GM21367 (cell line): ENCODE data around the gene DTNA.
"Not testable (repeated sequence)": the region's sequence is repeated elsewhere in the genome, so short reads cannot be mapped to it uniquely, and the experiment has no call there.

Experiments
- ATAC-seq: cut with Tn5 transposase; IDR thresholded peaks from one replicate; pipeline ENCODE4 v1.9.1; 2021; ENCODE audit not compliant: unreplicated experiment

DTNA gene

DNA sequence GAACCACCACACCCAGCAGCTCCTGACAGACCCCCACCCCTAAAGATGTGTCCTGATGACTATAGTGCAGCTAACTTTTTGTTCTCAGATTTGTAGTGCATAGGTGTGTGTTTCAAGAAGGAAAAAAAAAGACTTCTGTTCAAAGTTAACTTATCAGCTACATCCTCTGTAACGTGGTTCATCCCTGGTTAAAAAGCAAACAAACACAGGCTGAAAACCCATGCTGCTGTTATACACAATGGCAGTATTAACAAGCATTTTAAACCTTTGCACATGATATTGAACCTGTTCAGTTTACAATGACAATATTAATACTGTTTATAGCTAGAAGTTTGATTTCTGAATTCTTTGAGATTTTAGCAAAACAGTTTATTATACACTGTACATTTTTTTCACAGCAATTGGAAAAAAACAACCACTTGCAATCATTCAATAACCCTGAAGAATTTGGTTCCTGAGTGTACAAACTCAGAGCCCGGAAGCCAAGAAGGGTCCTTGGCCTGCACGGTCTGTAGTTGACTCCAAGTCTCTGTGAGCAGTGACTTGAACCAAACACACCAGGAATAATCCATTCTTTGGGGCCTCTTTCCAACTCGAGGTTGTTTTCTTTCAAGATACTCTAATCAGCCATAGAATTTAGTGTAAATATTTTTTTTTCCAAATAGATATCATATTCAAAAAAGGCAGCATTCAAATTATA lies 177.9 kb downstream of the DTNA start:
- ATAC-seq, result no peak

DNA sequence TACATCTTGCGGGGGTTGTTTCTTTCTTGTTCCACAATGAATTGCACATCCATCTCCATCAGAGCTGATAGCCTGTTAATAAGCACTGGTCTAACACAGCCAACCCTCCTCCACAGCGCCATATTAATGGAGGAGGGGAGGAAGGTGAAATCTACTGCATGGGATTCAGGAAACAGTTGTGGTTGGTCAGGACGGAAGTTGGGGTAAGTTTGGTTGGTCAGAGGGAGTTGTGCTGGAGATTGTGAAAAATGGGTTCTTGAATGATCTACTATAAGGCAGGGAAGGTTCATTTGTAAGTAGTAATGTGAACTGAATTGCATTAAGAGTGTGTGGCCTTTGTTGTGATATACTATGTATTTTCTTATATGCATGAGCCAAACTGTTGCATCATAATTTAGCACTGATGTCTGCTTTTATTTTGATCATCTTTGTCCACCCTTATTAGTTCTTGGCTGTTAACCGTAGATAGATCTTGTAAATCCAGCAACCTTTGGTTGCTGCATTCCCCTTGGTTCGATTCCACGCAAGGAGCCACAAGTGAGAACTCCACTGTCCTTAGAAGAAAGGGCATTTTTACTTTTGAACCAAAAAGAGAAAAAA lies 180.5 kb downstream of the DTNA start:
- no peak for ATAC-seq

DNA sequence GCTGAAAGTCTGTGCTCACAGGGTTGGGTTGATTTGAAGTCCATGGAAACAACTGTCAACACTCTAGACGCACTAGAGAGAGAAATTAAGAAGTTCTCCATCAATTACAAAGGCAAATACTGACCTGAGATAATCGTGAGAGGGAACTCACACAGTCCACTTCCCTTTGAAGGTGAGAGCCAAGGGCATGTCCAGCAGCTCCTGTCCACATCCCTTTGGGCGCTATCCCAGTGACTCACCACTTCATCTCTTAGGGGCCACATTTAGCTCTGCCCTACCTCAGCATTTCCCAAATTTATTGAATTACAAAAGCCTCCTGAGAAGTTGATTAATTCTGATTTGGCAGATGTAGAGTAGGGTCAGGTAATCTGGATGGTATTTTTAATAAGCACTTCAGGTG lies 182.3 kb downstream of the DTNA start:
- ATAC-seq, result no peak

DNA sequence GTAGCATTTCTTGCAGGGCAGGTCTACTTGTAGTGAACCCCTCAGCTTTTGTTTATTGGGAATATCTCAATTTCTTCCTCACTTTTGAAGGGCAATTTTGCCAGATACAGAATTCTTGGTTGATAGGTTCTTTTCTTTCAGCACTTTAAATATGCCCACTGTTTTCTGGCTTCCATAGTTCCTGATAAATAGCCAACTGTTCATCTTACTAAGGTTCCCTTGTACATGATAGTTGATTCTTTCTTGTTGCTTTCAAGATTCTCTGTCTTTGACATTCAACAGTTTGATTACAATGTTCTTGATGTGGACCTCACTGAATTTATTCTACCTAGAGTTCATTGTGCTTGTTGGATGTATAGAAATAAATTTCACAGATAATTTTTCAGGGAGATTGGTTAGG lies 183.1 kb downstream of the DTNA start:
- ATAC-seq, result no peak

DNA sequence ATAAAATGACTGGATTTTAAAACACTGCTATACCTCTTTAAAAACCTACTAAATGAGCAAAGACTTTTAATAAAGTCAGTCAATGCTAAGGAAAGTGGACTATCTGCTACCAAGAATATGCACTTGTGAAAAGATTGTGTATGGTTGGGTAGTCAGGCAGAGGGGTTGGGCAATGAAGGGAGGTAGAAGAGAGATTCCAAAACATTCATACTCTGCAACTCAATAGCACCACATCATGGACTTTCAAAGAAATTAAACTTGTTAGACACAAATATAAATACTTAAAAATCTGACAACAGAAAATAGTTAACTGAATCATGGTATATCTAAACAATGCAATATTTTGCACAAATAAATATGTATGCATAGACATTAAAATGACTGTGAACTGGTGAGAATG lies 191.2 kb downstream of the DTNA start:
- no peak for ATAC-seq

DNA sequence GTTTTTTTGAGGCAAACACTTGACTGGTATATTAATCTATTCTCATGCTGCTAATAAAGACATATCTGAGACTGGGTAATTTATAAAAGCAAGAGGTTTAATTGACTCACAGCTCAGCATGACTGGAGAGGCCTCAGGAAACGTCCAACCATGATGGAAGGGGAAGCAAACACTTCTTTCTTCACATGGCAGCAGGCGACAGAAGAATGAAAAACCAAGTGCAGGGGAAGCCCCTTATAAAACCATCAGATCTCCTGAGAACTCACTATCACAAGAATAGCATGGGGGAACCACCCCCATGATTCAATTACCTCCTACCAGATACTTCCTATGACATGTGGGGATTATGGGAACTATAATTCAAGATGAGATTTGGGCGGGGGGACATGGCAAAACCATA lies 194.9 kb downstream of the DTNA start:
- no peak for ATAC-seq

DNA sequence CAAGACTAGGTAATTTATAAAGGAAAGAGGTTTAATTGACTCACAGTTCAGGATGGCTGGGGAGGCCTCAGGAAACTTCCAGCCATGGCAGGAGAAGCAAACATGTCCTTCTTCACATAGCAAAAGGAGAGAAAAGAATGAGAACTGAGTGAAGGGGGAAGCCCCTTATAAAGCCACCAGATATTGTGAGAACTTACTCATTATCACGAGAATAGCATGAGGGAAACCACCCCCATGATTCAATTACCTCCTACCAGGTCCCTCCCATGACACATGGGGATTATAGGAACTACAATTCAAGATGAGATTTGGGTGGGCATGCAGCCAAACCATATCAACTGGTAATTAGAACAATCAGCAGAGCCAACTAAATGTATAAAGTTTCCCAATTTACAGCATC lies 196.9 kb downstream of the DTNA start:
- not testable (repeated sequence) for ATAC-seq

DNA sequence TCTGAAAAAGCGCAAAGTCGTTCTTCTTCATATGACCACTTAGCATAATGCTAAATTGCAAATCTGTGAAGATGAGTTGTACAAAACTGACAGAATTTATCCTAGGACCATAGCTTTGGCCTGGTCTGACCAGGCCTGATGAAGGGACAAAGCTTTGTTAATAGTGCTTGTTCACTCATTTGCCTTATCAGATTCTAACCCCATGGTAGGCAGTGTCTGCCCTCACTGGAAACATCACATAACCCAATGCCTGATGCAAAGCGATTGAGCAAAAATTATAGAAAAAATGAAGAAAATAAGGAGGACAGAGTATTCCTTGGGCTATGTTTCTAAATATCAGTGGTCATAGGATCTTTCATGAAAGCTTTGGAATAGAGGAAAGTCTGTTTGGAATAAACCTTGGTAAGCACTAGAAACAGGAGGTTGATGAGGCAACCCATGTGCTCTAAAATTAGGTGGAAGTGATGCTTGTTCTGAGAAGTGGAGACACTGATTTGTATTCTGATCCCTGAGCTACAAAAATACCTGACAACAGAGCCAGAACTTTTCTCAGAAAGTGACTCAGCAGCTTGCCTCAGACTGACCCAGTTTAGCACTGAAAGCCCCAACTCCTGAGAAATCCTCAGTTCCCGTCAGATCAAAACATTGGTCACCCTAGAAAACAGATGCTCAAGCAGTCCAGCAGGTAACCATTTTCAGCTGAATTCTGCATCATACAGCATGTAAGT lies 199.7 kb downstream of the DTNA start:
- no peak for ATAC-seq

DNA sequence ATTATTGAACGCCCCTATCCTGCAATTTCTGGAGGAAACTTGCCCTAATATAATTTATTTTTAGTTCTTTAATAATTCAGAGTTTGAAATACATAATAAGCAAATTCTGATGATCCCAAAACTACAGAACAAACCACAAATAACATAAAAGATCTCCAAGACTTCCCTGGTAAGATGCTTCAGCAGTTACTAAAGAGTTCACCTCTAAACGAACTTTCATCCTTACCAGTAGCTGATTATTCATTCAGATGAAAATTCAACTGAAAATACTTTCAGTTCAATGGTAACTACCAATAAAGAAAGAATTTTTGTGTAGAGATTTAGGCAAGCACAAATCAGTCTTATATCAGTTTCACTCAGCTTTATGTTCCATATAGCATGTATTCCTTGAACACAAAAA lies 201.0 kb downstream of the DTNA start:
- no peak for ATAC-seq

DNA sequence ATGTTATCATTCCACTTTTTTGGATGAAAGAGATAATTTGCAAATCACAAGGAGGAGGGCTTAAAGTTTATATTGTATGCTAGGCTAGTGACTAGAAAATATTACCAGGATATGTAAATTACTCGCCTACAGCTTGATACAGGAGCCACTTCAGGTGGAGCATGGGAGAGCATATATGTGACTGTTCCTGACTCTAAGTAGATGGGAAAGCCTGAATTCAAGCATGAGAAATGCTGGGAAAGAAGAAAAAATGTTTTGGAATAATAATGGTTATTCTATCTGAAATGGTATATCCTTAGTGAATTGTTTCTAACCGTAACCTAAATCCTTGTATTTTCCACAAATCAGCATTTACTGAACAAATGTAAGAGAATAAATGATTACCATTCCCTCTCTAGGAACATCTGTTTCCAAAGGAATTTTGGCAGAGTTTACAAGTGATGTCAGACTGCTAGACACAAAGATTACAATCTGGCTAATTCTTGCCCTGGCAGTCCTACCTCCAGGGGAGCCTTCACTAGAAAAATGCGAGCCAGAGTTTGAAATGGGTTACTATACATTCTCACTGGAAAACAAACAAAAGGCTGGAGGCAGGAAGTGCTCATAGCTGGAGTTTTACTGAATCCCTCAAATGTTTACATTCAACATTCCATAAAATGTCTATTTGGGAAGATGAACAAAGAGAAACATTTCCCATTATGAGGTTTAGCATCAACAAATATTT lies 201.7 kb downstream of the DTNA start:
- no peak for ATAC-seq

DNA sequence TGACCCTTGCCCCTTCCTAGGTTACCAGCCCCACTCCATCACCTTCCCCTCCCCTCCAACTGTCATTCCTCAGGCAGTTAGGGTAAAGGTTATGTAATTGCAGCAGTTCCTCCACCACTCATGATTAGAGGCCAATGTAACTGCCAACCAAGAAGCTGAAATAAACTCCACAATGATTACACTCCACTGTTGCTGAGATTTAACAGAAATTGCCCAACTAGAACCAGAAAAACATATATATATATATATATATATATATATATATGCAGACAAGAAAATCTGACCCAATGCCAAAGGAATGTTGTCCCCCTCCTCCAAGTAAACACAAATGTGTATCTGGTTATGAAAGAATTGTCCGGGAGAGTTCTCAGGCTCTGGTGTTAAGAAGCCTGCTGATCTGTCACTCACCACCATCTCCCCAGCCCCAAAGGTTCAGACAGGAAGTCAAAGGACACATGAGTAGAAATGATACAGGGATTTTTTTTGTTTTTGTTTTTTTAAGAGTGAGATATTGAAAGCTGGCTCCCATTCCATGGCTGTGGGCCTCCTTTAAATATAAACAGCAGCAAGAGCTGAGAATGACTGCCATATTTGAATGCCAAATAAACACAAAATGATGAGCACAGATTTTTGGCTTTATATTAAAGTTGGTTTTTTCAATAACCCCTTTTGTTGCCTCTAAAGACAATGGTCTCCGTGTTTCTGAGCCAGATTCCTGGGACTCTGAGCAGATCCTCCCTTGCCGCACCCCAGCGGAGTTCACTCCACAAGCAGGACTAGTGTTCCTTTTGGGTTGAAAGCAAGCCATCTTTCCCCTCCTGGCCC lies 204.0 kb downstream of the DTNA start:
- ATAC-seq, result no peak

DNA sequence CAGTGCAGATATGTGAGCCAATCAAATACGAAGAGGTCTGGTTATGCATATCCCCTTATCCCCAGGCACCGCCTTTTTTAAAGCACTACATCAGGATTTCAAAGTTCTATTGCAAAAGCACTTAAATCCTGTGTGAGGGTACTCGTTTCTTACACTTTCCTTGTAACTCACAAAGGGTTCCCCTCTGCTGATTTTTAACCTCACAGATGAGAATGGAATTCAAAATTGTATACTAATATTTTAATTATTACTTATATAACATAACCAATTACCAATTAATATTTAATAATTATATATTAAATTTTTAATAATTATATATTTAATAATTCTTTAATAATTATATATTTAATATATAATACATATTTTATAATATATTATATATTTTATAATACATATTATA lies 204.9 kb downstream of the DTNA start:
- ATAC-seq, result no peak

DNA sequence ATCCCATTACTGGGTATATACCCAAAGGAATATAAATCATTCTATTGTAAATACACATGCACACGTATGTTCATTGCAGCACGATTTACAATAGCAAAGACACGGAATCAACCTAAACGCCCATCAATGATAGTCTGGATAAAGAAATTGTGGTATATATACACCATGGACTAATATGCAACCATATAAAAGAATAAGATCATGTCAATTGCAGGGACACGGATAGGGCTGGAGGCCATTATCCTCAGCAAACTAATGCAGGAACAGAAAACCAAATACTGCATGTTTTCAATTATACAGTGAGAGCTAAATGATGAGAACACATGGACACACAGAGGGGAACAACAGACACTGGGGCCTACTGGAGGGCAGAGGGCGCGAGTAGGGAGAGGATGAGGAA lies 206.4 kb downstream of the DTNA start:
- ATAC-seq, result not testable (repeated sequence)

DNA sequence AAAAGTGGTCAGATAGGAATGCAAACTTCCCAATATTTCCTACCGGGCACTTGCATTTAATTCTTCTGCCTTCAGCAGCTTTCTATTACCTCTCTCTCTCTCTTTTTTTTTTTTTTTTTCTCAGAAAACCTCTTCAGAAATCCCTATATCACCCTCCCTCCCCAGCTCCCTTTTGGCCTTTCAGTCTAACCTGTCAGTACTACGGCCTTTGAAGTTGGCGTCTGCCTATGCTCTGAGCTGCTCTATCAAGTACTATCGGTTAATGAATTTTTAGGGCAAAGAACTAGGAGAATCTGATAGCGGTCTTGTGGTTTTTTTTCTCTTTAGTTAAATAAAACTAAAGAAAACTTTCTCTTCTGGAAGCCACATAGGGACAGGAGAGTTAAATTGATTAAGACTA lies 208.8 kb downstream of the DTNA start:
- ATAC-seq, result no peak

DNA sequence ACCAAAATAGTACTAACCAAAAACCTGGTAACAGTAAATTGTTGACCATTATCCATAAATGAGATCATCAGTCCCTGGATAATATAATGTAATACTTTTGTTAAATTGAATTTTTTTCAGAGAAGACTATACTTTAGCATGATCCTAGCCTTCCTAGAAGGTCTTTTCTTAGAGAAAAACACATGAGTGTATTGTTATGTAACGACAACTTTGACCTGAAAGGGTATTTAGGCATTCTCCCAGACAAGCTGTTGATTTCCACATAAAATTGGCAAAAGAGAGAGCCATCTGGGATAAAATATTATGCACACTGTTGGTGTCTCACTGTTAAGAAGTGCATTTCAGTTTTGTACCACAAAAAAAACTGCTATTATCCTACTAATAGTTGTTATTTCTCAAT lies 211.1 kb downstream of the DTNA start:
- ATAC-seq, result no peak

DNA sequence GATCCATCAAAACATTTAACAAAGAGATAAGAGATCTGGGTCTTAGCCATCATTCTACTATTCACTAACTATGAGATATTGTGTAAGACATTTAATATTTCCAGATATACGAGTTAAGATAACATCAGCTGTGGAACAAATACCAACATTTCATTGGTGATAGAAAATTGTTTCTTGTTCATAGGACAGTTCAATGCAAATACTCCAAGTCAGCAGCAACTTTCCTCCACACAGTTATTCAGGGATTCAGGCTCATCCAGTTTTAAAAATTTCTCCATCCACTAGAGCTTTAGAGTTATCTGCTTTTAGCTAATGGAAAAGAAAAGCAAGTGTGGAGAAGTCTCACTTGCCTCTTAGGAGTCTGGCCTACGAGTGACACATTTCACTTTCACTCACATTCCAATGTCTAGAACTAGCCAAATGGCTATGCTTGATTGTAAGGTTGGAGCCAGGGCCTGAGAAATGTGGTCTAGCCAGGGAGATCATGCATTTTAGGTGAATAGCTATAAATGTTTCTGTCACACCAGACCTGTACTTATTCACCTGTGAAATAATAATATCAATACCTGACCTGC lies 211.8 kb downstream of the DTNA start:
- ATAC-seq, result no peak

DNA sequence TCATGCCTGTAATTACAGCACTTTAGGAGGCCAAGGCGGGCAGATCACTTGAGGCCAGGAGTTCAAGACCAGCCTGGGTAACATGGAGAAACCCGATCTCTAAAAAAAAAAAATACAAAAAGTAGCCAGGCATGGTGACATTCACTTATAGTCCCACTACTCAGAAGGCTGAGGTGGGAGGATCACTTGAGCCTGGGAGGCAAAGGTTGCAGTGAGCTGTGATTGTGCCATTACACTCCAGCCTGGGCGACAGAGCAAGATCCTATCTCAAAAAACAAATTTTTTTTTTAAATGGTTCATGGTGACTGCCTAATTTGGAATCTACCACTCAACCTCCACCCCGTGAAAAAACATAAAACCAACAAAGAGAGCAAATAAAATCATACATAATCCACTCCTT lies 212.5 kb downstream of the DTNA start:
- ATAC-seq, result not testable (repeated sequence)

DNA sequence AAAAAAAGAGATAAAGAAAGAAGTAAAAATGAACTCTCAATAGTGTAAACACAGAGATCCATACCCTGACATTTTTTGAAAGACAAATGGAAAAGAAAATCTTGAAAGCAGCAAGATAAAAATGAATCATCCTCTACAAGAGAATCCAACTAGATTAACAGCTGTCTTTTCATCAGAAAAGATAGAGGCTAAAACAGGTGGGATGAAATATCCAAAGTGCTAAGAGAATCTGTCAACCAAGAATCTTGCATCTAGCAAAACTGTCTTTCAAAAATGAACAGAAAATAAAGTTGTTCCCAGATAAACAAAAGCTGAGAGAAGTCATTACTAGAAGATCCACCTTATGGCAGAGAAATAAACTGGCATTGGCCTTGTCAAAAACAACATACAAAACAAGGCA lies 213.8 kb downstream of the DTNA start:
- ATAC-seq, result no peak

DNA sequence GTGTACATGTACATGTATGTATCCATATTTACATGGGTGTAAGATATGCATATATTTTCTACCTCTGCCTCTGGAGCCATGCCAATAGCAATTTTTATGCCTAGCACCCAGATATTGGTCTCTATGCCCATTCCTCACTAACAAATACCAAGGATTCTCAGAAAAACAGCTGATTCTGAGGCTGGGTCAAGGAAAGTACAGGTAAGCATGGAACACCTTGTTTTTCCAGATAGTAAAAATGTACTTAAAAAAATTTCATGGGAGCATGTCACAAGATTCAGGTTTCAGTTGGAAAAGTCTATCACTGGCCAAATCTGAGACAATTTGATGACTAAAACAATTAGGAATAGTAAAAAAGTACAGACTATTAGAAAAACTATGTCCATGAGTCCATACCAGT lies 216.6 kb downstream of the DTNA start:
- ATAC-seq, result no peak

DNA sequence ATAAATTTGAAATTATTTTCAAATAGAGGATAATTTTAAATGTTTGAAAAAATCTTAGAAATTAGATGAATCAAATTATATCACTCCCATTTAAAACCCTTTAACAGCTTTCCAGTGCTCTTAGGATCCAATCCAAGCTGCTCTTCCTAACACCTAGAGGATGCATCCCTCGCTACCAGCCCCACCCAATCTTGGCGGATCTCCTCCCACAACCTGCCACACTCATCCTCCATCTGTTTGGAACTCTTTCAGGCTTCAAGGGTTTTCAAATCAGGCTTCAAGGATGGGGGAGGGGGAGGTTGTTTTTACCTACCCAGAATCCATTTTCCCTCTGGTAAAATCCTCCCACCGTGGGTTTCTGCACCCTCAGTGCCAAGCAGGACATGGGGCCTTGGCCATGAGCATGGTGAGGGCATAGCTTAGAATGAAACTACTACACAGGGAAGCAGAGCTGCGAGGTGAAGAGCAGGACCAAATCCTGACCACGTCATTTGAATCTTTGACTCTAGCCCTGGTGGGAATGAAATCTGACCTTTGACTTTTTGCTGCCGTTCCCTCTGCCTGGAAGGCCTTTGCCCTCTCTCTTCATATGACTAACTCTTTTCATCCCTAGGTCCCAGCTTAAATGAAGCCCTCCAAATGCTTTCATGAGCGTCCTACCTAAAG lies 218.1 kb downstream of the DTNA start:
- ATAC-seq, result no peak
